Measurements from ENCODE around the gene CHMP5. TPM values are rescaled to one million over a fixed set of nuclear protein-coding genes. Genes with fewer than 3 reads are reported as not detected.

The CHMP5 gene
- total RNA-seq, 1 experiment from 2014 or later: 61.8 TPM

- intact Hi-C loops (cut with micrococcal nuclease): no loop called here
- BruUV-seq (replicated peaks): no TSS peak
Measured at GRCh38 chr9:33230756-33231622, 33.9 kb upstream of the CHMP5 start.

More at GRCh38 chr9:33230756-33231622, 33.9 kb upstream of the CHMP5 start:
- H3K79me2 ChIP-seq (ENCODE audit: insufficient read depth, low read length): no peaks in the 10 kb centered on the region
- no peaks in the 10 kb centered on the region for H4K20me1 ChIP-seq (ENCODE audit: insufficient read depth)
- H2AFZ ChIP-seq (ENCODE audit: low read depth, low read length, poor library complexity, severe bottlenecking): no peak overlapping the region
- DNase-seq (ENCODE audit: low read depth, low spot score) (no peak), ATAC-seq (peak; percentile 31; the same call in 1 of the 2 replicates)
- H3K9me2 ChIP-seq (ENCODE audit: insufficient read depth): no peaks in the 10 kb centered on the region
- no peak overlapping the region for H3K4me3 ChIP-seq (replicated peaks in 1 of 2; ENCODE audit: low read depth in 1 of 2, low read length in 2 of 2)
- ChIA-PET POLR2A (interaction anchor here (1.5 kb wide), 1 partner anchor 206 kb away, joined by 5 read pairs; the partner anchor contains the start of gene DNAJA1), RAD21 (ENCODE audit: low non-redundant PET in 1 of 2, low total read pairs in 2 of 2, uncharacterized antibody in 2 of 2, unreplicated experiment in 2 of 2) (no interaction called here), CTCF (interaction anchor here (1.1 kb wide), 1 partner anchor 267 kb away, joined by 4 read pairs; no protein-coding TSS in a partner anchor)
- H3K27ac ChIP-seq (ENCODE audit: low read depth, low read length): 0 out of 2 replicates have a peak overlapping the region, but pooled peaks have one; percentile 2
- no peaks in the 10 kb centered on the region for H3K36me3 ChIP-seq (ENCODE audit: control insufficient read depth in 1 of 2, insufficient read depth in 2 of 2, low read length in 2 of 2)
- peak overlapping the region; percentile 62 for H3K4me2 ChIP-seq (ENCODE audit: low read length)
- H3K9me3 ChIP-seq (ENCODE audit: control insufficient read depth in 1 of 2, insufficient read depth in 1 of 2, low read depth in 1 of 2, low read length in 2 of 2): no peaks in the 10 kb centered on the region
- TF ChIP-seq SRF (IDR thresholded peaks at IDR 0.05; ENCODE audit: low read depth) (no peak), ATF3 (IDR thresholded peaks at IDR 0.05) (no peak), SP1 (IDR thresholded peaks at IDR 0.05; ENCODE audit: low read depth) (no peak), CBX3 (IDR thresholded peaks at IDR 0.05; ENCODE audit: low read depth) (no peak), POLR2AphosphoS5 (IDR thresholded peaks at IDR 0.05; ENCODE audit: low read depth, low read length) (no peak), ELF1 (IDR thresholded peaks at IDR 0.05; ENCODE audit: borderline replicate concordance, low read depth) (no peak), SIN3A (IDR thresholded peaks at IDR 0.05; ENCODE audit: low read depth) (no peak), EGR1 (IDR thresholded peaks at IDR 0.05; ENCODE audit: low read depth) (no peak), POLR2A (IDR thresholded peaks at IDR 0.05; ENCODE audit: borderline replicate concordance, extremely low read depth, insufficient read depth, insufficient read length) (no peak), ZFX (IDR thresholded peaks at IDR 0.05) (no peak), ZNF274 (IDR thresholded peaks at IDR 0.05; ENCODE audit: low read depth, low read length) (no peak), CTCF (IDR thresholded peaks at IDR 0.05 in 2 of 3, conservative IDR thresholded peaks at IDR 0.05 in 1 of 3; ENCODE audit: borderline replicate concordance in 1 of 3, insufficient read depth in 1 of 3, low read depth in 2 of 3, low read length in 2 of 3) (no peak), TCF7L2 (IDR thresholded peaks at IDR 0.05; ENCODE audit: borderline replicate concordance, extremely low read depth, insufficient read depth, insufficient read length) (no peak), EZH2phosphoT487 (IDR thresholded peaks at IDR 0.05; ENCODE audit: borderline replicate concordance) (no peak), CEBPB (IDR thresholded peaks at IDR 0.05; ENCODE audit: low read depth) (no peak)
- peaks cover 50 to 66% of the 10 kb centered on the region in 2 experiments for H3K4me1 ChIP-seq (ENCODE audit: control insufficient read depth in 1 of 2, insufficient read depth in 2 of 2, low read length in 2 of 2)
- no peaks in the 10 kb centered on the region for H3K27me3 ChIP-seq (ENCODE audit: insufficient read depth, low read length)
- no peak overlapping the region for H3K9ac ChIP-seq (ENCODE audit: low read length)

Data from HCT116 (cell line).